ENCODE results near the gene NUP62.
A peak's percentile ranks its signal among the peaks of the same experiment; 100 is the strongest.
"Not testable (repeated sequence)": the region's sequence is repeated elsewhere in the genome, so short reads cannot be mapped to it uniquely, and the experiment has no call there.

Gene NUP62

DNA sequence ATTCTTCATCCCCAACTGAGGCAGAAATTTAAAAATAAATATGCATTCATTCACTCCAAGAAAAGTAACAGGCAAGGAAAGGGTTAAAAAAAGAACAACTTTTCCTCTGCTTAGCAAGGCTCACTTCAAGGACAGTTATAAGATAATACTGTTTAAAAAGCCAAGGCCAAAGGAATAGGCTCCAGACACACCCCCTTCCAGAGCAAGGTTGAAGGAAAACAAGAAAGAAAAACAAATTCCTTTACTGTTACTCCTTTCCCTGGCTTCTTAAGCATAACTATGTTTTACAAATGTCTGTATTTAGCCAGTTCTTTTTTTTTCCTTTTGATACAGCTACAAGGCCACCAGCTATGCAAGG, 23.2 kb upstream of the NUP62 start:
- DNase-seq (ENCODE audit: insufficient read length, low spot score) (no peak), FAIRE-seq (no peak)
- no peak for TF ChIP-seq SPI1 (IDR thresholded peaks at IDR 0.05; ENCODE audit: low read depth, low read length)
- no peak for TF ChIP-seq POU2F2 (IDR thresholded peaks at IDR 0.05; ENCODE audit: low read depth, low read length)
- TF ChIP-seq PAX5 (IDR thresholded peaks at IDR 0.05; ENCODE audit: insufficient read depth, low read length, severe bottlenecking), result no peak
- TF ChIP-seq POLR2AphosphoS5 (IDR thresholded peaks at IDR 0.05; ENCODE audit: low read depth, low read length), result no peak

- TF ChIP-seq TAF1 (IDR thresholded peaks at IDR 0.05; ENCODE audit: low read depth, low read length) (no peak), PAX5 (IDR thresholded peaks at IDR 0.05; ENCODE audit: insufficient read depth, low read length, severe bottlenecking) (no peak), POLR2A (IDR thresholded peaks at IDR 0.05; ENCODE audit: low read depth, low read length) (no peak), POLR2AphosphoS5 (IDR thresholded peaks at IDR 0.05; ENCODE audit: low read depth, low read length) (no peak), SPI1 (IDR thresholded peaks at IDR 0.05; ENCODE audit: low read depth, low read length) (no peak), POU2F2 (IDR thresholded peaks at IDR 0.05; ENCODE audit: low read depth, low read length) (no peak)
- FAIRE-seq, result no peak
- no peak for DNase-seq (ENCODE audit: insufficient read length, low spot score)
Observed at GRCh38 chr19:49951806-49952478, 22.6 kb upstream of the NUP62 start.

- DNase-seq (ENCODE audit: insufficient read length, low spot score) (no peak), FAIRE-seq (no peak)
- TF ChIP-seq POLR2A (IDR thresholded peaks at IDR 0.05; ENCODE audit: low read depth, low read length) (no peak), POU2F2 (IDR thresholded peaks at IDR 0.05; ENCODE audit: low read depth, low read length) (no peak)
Observed at GRCh38 chr19:49950956-49951526, 21.7 kb upstream of the NUP62 start.

DNA sequence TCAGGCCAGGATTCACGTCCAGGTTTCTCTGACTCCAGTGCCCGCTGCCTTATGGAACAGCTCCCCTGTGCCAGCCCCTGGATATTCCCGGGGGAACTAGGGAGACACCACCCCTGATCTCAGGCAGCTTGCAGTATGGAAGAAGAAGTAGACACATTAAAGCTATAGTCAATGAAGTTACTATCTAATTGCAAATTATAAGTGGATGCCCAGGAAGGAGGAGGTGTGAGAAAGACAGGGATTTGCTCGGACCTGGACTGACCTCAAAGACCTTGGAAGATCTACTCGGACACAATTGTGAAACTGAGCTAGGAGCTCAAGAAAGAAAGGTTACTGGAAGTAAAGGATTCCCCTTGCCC, 21.3 kb upstream of the NUP62 start:
- DNase-seq (ENCODE audit: insufficient read length, low spot score) (no peak), FAIRE-seq (no peak)
- no peak for TF ChIP-seq POLR2A (IDR thresholded peaks at IDR 0.05; ENCODE audit: low read depth, low read length)
- no peak for TF ChIP-seq POU2F2 (IDR thresholded peaks at IDR 0.05; ENCODE audit: low read depth, low read length)
- no peak for TF ChIP-seq TAF1 (IDR thresholded peaks at IDR 0.05; ENCODE audit: low read depth, low read length)
- TF ChIP-seq POLR2AphosphoS5 (IDR thresholded peaks at IDR 0.05; ENCODE audit: low read depth, low read length), result no peak
- no peak for TF ChIP-seq PAX5 (IDR thresholded peaks at IDR 0.05; ENCODE audit: insufficient read depth, low read length, severe bottlenecking)
- TF ChIP-seq SPI1 (IDR thresholded peaks at IDR 0.05; ENCODE audit: low read depth, low read length), result no peak

DNA sequence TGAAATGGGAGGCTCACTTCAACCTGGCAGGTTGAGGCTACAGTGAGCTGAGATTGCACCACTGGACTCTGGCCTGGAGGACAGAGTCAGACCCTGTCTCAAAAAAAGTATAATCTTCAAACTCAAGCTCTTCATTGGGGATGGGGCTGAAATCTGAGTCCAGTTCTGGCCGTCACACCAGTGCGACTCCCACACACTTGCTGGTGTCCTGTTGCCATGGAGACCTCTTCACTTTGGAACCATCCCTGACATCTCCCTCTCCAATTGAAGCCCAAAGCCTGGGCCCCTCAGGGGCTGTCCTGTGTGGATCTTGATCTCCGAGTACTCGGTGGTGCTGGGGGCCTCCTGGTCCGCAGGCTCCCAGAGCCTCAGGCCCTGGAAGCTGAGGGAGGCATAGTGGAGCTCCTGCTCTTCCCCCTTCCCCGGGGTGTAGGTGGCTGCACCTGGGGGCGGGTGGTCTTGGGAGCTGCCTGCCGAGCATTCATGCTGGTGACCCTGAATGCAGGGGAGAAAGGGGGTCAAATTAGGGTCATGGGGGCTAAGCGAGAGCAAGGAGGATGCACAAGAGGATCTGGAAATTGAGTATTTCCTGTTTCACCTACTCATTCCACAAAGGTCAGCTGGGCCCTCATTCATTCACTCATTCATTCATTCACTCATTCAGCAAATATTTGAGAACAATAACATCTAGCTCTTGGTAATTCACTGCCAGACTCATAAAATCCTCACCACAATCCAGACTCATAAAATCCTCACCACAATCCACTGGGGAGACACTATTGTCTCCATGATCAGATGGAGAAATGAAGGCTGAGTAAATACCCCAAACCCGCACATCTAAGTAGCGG, 20.7 kb upstream of the NUP62 start:
- TF ChIP-seq SPI1 (IDR thresholded peaks at IDR 0.05; ENCODE audit: low read depth, low read length) (no peak), POLR2A (IDR thresholded peaks at IDR 0.05; ENCODE audit: low read depth, low read length) (no peak), POLR2AphosphoS5 (IDR thresholded peaks at IDR 0.05; ENCODE audit: low read depth, low read length) (no peak), POU2F2 (IDR thresholded peaks at IDR 0.05; ENCODE audit: low read depth, low read length) (no peak), PAX5 (IDR thresholded peaks at IDR 0.05; ENCODE audit: insufficient read depth, low read length, severe bottlenecking) (no peak), TAF1 (IDR thresholded peaks at IDR 0.05; ENCODE audit: low read depth, low read length) (no peak)
- DNase-seq (ENCODE audit: insufficient read length, low spot score) (no peak), FAIRE-seq (no peak)

DNA sequence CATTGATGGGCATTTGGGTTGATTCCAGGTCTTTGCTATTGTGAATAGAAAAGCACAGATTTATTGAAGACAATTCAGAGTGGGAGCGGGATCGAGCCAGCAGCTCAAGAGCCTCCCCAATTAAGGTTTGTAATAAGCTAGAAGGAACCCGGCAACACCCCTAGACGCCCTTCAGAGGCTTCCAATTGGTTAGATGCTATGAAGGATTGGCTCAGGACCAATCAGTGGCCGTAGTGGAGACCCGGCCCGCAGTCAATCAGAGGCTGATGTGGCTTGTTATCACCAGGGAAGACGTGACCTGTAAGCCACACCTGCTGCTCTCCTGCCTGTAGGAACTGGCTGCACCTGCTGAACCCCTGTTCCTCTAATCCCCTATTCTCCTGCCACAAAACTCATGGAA, 17.1 kb upstream of the NUP62 start:
- FAIRE-seq (no peak), DNase-seq (ENCODE audit: insufficient read length, low spot score) (no peak)
- TF ChIP-seq TAF1 (IDR thresholded peaks at IDR 0.05; ENCODE audit: low read depth, low read length), result no peak
- TF ChIP-seq POLR2AphosphoS5 (IDR thresholded peaks at IDR 0.05; ENCODE audit: low read depth, low read length), result no peak
- TF ChIP-seq POLR2A (IDR thresholded peaks at IDR 0.05; ENCODE audit: low read depth, low read length), result no peak
- no peak for TF ChIP-seq PAX5 (IDR thresholded peaks at IDR 0.05; ENCODE audit: insufficient read depth, low read length, severe bottlenecking)
- no peak for TF ChIP-seq SPI1 (IDR thresholded peaks at IDR 0.05; ENCODE audit: low read depth, low read length)
- TF ChIP-seq POU2F2 (IDR thresholded peaks at IDR 0.05; ENCODE audit: low read depth, low read length), result no peak

GRCh38 chr19:49944567-49944966, 15.3 kb upstream of the NUP62 start:
- TF ChIP-seq POU2F2 (IDR thresholded peaks at IDR 0.05; ENCODE audit: low read depth, low read length) (peak; percentile 45; the same call in 1 of the 2 replicates), SPI1 (IDR thresholded peaks at IDR 0.05; ENCODE audit: low read depth, low read length) (peak; percentile 70)
- DNase-seq (ENCODE audit: insufficient read length, low spot score); FAIRE-seq: not testable (repeated sequence)

DNA sequence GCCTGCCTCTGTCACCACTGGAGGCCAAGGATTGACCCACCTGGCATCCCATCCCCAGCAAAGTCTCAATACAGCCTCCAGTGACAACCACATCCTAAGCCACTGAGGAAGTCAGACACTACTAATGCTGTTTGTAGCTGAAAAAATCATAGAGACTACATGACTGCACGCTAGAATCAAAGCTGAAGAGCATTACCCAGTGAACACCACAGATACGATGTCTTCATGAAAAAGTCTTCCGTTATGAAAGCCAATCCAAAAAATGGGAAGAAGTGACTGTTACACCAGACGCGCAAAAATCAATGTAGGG, 11.1 kb upstream of the NUP62 start:
- no peak for DNase-seq (ENCODE audit: insufficient read length, low spot score)
- TF ChIP-seq POU2F2 (IDR thresholded peaks at IDR 0.05; ENCODE audit: low read depth, low read length), result no peak
- TF ChIP-seq PAX5 (IDR thresholded peaks at IDR 0.05; ENCODE audit: insufficient read depth, low read length, severe bottlenecking), result no peak
- no peak for TF ChIP-seq POLR2AphosphoS5 (IDR thresholded peaks at IDR 0.05; ENCODE audit: low read depth, low read length)
- no peak for FAIRE-seq

GRCh38 chr19:49939721-49940481, 10.6 kb upstream of the NUP62 start:
- no peak for FAIRE-seq
- TF ChIP-seq POLR2AphosphoS5 (IDR thresholded peaks at IDR 0.05; ENCODE audit: low read depth, low read length), result no peak
- no peak for TF ChIP-seq POLR2A (IDR thresholded peaks at IDR 0.05; ENCODE audit: low read depth, low read length)
- TF ChIP-seq PAX5 (IDR thresholded peaks at IDR 0.05; ENCODE audit: insufficient read depth, low read length, severe bottlenecking), result no peak

DNA sequence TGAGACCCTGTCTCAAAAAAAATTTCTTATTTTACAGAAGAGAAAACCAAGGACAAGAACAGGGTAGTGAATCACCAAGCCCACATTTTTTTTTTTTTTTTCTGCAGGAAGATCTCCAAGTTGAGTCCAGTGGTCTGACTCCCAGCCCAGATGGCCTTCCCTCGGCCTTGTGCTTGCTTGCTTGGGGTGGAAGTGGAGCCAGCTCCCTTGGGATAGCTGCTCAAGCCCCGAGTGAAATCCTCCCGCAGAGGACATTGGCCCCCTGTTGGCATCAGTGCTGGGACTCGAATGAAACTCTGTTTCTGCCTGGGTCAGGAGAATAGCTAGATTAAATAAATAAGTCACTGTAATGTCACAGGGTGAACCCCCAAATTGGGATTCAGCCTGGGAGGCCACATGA, 9.4 kb upstream of the NUP62 start:
- TF ChIP-seq PAX5 (IDR thresholded peaks at IDR 0.05; ENCODE audit: insufficient read depth, low read length, severe bottlenecking) (no peak), TAF1 (IDR thresholded peaks at IDR 0.05; ENCODE audit: low read depth, low read length) (no peak), SPI1 (IDR thresholded peaks at IDR 0.05; ENCODE audit: low read depth, low read length) (no peak), POU2F2 (IDR thresholded peaks at IDR 0.05; ENCODE audit: low read depth, low read length) (no peak), POLR2AphosphoS5 (IDR thresholded peaks at IDR 0.05; ENCODE audit: low read depth, low read length) (no peak), POLR2A (IDR thresholded peaks at IDR 0.05; ENCODE audit: low read depth, low read length) (no peak)
- no peak for DNase-seq (ENCODE audit: insufficient read length, low spot score)
- no peak for FAIRE-seq

More at GRCh38 chr19:49939721-49940481, 10.6 kb upstream of the NUP62 start:
- DNase-seq (ENCODE audit: insufficient read length, low spot score), result no peak
